Measurements from ENCODE around the gene COL17A1.

DNA sequence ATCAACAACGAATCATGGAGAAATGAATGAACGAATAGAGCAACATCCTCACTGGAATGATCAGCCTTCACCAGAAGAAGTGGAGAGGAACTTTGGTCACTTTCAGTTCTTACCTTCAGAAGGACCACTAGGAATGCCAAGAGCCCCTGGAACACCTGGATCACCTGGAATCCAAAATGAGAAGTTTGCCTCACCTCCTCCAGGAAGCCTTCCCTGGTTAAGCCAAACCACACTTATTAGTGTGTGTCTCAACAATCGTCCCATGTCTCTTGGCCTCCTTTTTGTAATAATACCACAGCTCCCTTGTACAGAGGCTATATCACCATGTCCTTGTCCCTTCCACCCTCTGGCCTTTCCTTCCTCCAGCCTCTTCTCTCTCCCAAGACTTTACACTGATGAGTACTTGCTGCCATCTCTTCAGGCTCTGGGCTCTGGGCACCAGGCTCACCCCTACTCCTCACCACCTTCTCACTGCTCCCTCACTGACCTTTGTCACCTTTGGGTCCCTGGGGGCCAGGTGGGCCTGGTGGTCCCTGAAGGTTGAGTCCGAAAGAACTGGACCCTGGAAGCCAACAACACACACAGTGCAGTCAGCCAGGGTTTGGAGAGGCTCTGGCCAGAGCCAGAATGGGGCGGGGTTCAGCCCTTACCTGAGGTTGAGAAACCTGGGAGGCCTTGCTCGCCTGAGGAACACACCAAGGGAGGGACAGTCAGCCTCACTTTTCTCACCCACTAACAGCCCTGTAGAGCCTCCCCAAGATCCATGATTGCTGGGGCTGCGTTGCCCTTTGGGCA is 46.5 kb downstream of the COL17A1 start:
- TF ChIP-seq, protein P1, sequence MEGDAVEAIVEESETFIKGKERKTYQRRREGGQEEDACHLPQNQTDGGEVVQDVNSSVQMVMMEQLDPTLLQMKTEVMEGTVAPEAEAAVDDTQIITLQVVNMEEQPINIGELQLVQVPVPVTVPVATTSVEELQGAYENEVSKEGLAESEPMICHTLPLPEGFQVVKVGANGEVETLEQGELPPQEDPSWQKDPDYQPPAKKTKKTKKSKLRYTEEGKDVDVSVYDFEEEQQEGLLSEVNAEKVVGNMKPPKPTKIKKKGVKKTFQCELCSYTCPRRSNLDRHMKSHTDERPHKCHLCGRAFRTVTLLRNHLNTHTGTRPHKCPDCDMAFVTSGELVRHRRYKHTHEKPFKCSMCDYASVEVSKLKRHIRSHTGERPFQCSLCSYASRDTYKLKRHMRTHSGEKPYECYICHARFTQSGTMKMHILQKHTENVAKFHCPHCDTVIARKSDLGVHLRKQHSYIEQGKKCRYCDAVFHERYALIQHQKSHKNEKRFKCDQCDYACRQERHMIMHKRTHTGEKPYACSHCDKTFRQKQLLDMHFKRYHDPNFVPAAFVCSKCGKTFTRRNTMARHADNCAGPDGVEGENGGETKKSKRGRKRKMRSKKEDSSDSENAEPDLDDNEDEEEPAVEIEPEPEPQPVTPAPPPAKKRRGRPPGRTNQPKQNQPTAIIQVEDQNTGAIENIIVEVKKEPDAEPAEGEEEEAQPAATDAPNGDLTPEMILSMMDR (optimal IDR thresholded peaks at IDR 0.05 in 1 of 3, IDR thresholded peaks at IDR 0.05 in 1 of 3, conservative IDR thresholded peaks at IDR 0.05 in 1 of 3; ENCODE audit: extremely low read depth in 1 of 3, insufficient read depth in 2 of 3, low read length in 3 of 3) = no peak
- TF ChIP-seq EZH2 (IDR thresholded peaks at IDR 0.05; ENCODE audit: low read length) = no peak
